ENCODE measurements around the gene GALNT1. TPM values are rescaled to one million over a fixed set of nuclear protein-coding genes. Genes with fewer than 3 reads are reported as not detected.

The GALNT1 gene
- total and polyA plus RNA-seq, 10 of the 15 experiments (the other 5 are each of a cell fraction or from before 2014, with no cell fraction given): 8.0 to 53.7 (median 29.9) TPM

GRCh38 chr18:35597758-35598157, 16.2 kb downstream of the GALNT1 start (continued):
- TF ChIP-seq BACH1 (IDR thresholded peaks at IDR 0.05; ENCODE audit: borderline replicate concordance): no peak

GRCh38 chr18:35602193-35602820, 20.8 kb downstream of the GALNT1 start:
- Histone ChIP-seq H3K9me3 (replicated peaks; ENCODE audit: control insufficient read depth, insufficient read depth, low read length) (peaks cover 12% of the 10 kb centered on the region), H3K9ac (ENCODE audit: control insufficient read depth, insufficient read depth, low read length) (no peak overlapping the region), H4K20me1 (ENCODE audit: control insufficient read depth, insufficient read depth) (no peaks in the 10 kb centered on the region), H3K4me1 (ENCODE audit: control insufficient read depth, insufficient read depth, low read length) (no peaks in the 10 kb centered on the region), H3K36me3 (ENCODE audit: control insufficient read depth in 2 of 2, insufficient read depth in 2 of 2, low read length in 1 of 2) (no peaks in the 10 kb centered on the region), H2AFZ (ENCODE audit: control insufficient read depth, low read depth, low read length) (no peak overlapping the region), H3K4me2 (ENCODE audit: control insufficient read depth, insufficient read depth) (no peak overlapping the region), H3K27me3 (replicated peaks in 1 of 2; ENCODE audit: control insufficient read depth in 2 of 2, insufficient read depth in 2 of 2, low read length in 1 of 2) (no peaks in the 10 kb centered on the region), H3K79me2 (ENCODE audit: control insufficient read depth, insufficient read depth, low read length) (peaks cover 2% of the 10 kb centered on the region), H3K27ac (ENCODE audit: control insufficient read depth, insufficient read depth) (no peak overlapping the region), H3K4me3 (no peak overlapping the region)
- POLR2A ChIA-PET: interaction anchor here (0.6 kb wide), 1 partner anchor 122 kb away, joined by 6 read pairs; no protein-coding TSS in a partner anchor
- RAD21 ChIA-PET (ENCODE audit: unreplicated experiment): interaction anchor here (1.5 kb wide), 1 partner anchor 14 kb away, joined by 3 read pairs; no protein-coding TSS in a partner anchor
- CTCF ChIA-PET: interaction anchor here (1.4 to 1.8 kb wide), 2 partner anchors 10 to 14 kb away, joined by 3 to 6 read pairs; no protein-coding TSS in a partner anchor
- 81% methylated on average over 4 of the region's 4 CpGs for WGBS (ENCODE audit: insufficient coverage, insufficient replicate concordance, low lambda C conversion rate, missing lambda C conversion rate)
- no TSS peak for BruUV-seq (replicated peaks)
- SMC1A ChIA-PET (ENCODE audit: uncharacterized antibody, unreplicated experiment): interaction anchor here (0.6 to 1.9 kb wide), 8 partner anchors 9 to 755 kb away, joined by 3 to 6 read pairs (median 5); partner anchors contain the start of gene GALNT1
- in situ Hi-C loops (cut with MboI) (no loop called here), intact Hi-C loops (cut with micrococcal nuclease; ENCODE audit: unreplicated experiment) (no loop called here)
- FAIRE-seq (no peak), DNase-seq (ENCODE audit: low read depth, low spot score) (no peak), ATAC-seq (no peak)
- TF ChIP-seq ZBED1 (IDR thresholded peaks at IDR 0.05; ENCODE audit: borderline replicate concordance) (no peak), CBX5 (IDR thresholded peaks at IDR 0.05; ENCODE audit: low read depth) (peak; percentile 85; the same call in 1 of the 2 replicates)

DNA sequence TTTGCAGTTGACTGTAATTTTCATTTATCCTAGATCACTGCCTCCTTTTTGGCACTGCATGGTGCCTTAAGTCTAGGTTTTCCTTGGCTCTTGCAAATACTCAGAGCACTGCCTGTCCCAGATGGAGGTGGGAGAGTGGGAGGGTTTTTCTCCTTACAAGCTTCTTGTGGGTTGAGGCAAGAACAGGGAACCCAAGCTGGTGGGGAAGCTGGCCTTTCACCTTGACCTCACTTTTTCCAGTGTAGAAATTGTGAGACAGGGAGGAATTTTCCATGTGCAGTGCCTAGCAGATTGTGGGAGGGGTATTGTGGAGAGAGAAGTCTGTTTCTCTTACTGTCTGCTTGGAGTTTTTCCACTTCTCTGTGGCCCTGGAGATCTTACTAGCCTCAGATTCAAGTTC, 21.5 kb downstream of the GALNT1 start:
- ChIA-PET POLR2A (interaction anchor here (0.6 kb wide), 1 partner anchor 121 kb away, joined by 6 read pairs; no protein-coding TSS in a partner anchor), SMC1A (ENCODE audit: uncharacterized antibody, unreplicated experiment) (interaction anchor here (0.6 to 1.9 kb wide), 8 partner anchors 9 to 754 kb away, joined by 3 to 6 read pairs (median 3); partner anchors contain the start of gene GALNT1), CTCF (interaction anchor here (1.8 kb wide), 1 partner anchor 13 kb away, joined by 6 read pairs; no protein-coding TSS in a partner anchor), RAD21 (ENCODE audit: unreplicated experiment) (interaction anchor here (1.5 kb wide), 1 partner anchor 14 kb away, joined by 3 read pairs; no protein-coding TSS in a partner anchor)
- DNase-seq (ENCODE audit: low read depth, low spot score): no peak
- Histone ChIP-seq H4K20me1 (ENCODE audit: control insufficient read depth, insufficient read depth) (no peaks in the 10 kb centered on the region), H3K4me3 (no peak overlapping the region), H3K4me1 (ENCODE audit: control insufficient read depth, insufficient read depth, low read length) (no peaks in the 10 kb centered on the region), H2AFZ (ENCODE audit: control insufficient read depth, low read depth, low read length) (no peak overlapping the region), H3K79me2 (ENCODE audit: control insufficient read depth, insufficient read depth, low read length) (peaks cover 3% of the 10 kb centered on the region), H3K36me3 (ENCODE audit: control insufficient read depth in 2 of 2, insufficient read depth in 2 of 2, low read length in 1 of 2) (no peaks in the 10 kb centered on the region), H3K27ac (ENCODE audit: control insufficient read depth, insufficient read depth) (no peak overlapping the region), H3K4me2 (ENCODE audit: control insufficient read depth, insufficient read depth) (no peak overlapping the region), H3K27me3 (replicated peaks in 1 of 2; ENCODE audit: control insufficient read depth in 2 of 2, insufficient read depth in 2 of 2, low read length in 1 of 2) (no peaks in the 10 kb centered on the region), H3K9me3 (replicated peaks; ENCODE audit: control insufficient read depth, insufficient read depth, low read length) (peaks cover 12% of the 10 kb centered on the region), H3K9ac (ENCODE audit: control insufficient read depth, insufficient read depth, low read length) (no peak overlapping the region)
- intact Hi-C loops (cut with micrococcal nuclease; ENCODE audit: unreplicated experiment): no loop called here
- TF ChIP-seq MAX (IDR thresholded peaks at IDR 0.05; ENCODE audit: low read depth, low read length) (no peak), WRNIP1 (IDR thresholded peaks at IDR 0.05; ENCODE audit: borderline replicate concordance, low read depth, low read length) (no peak), HCFC1 (IDR thresholded peaks at IDR 0.05; ENCODE audit: low read length) (no peak), SMC3 (IDR thresholded peaks at IDR 0.05; ENCODE audit: borderline replicate concordance, low read length) (no peak), CREB1 (IDR thresholded peaks at IDR 0.05; ENCODE audit: low read depth) (no peak), ZNF217 (IDR thresholded peaks at IDR 0.05) (no peak), RUNX3 (IDR thresholded peaks at IDR 0.05; ENCODE audit: low read length) (no peak), MXI1 (IDR thresholded peaks at IDR 0.05; ENCODE audit: low read depth, low read length) (no peak), PAX8 (IDR thresholded peaks at IDR 0.05) (no peak), ELK1 (IDR thresholded peaks at IDR 0.05; ENCODE audit: low read depth, low read length) (no peak)
- FAIRE-seq: no peak
- BruUV-seq (replicated peaks): no TSS peak
- in situ Hi-C loops (cut with MboI): no loop called here
- no peak for ATAC-seq
